Fibroblast of mammary gland (primary cell): ENCODE data around the gene METTL8.

Experiments
- DNase-seq: peaks from one replicate; pipeline ENCODE4 v3.0.0-alpha.2; 2010; ENCODE audit warnings: low read depth
- H3K4me3 ChIP-seq: 2 replicates; pipeline ENCODE4 v1.5.1; 2011; ENCODE audit warnings: low read depth, mild to moderate bottlenecking, low read length, moderate library complexity; ENCODE audit not compliant: control insufficient read depth
- CTCF ChIP-seq: conservative IDR thresholded peaks from 2 replicates; pipeline ENCODE4 v1.5.1; 2011; ENCODE audit warnings: low read depth, low read length, inconsistent platforms; ENCODE audit not compliant: control insufficient read depth, insufficient read depth

The METTL8 gene

GRCh38 chr2:171402906-171403580, 30.7 kb downstream of the METTL8 start:
- TF ChIP-seq CTCF, result no peak
- no peak overlapping the region for H3K4me3 ChIP-seq
- DNase-seq, result peak; percentile 56

- H3K4me3 ChIP-seq, result no peak overlapping the region
- TF ChIP-seq CTCF, result no peak
- no peak for DNase-seq
These were observed 31.8 kb downstream of the METTL8 start for GRCh38 chr2:171401947-171402346.

GRCh38 chr2:171400395-171400794, 33.4 kb downstream of the METTL8 start:
- no peak overlapping the region for H3K4me3 ChIP-seq
- DNase-seq, result no peak
- TF ChIP-seq CTCF, result no peak

GRCh38 chr2:171399292-171399691, 34.5 kb downstream of the METTL8 start:
- H3K4me3 ChIP-seq, result no peak overlapping the region
- DNase-seq, result no peak
- no peak for TF ChIP-seq CTCF

- no peak for TF ChIP-seq CTCF
- no peak for DNase-seq
- no peak overlapping the region for H3K4me3 ChIP-seq
These were observed 39.5 kb downstream of the METTL8 start for GRCh38 chr2:171394164-171394740.

- no peak for DNase-seq
- TF ChIP-seq CTCF, result no peak
- no peak overlapping the region for H3K4me3 ChIP-seq
These were observed 40.3 kb downstream of the METTL8 start for GRCh38 chr2:171393487-171393886.
